IPS-NIHi11 (cell line): Measurements from ENCODE around the gene PPP2R1B.

ENCODE experiments used
- DNase-seq: peaks from one replicate; pipeline ENCODE4 v3.0.0; 2012; ENCODE audit warnings: mixed read lengths, low spot score

Gene PPP2R1B

DNA sequence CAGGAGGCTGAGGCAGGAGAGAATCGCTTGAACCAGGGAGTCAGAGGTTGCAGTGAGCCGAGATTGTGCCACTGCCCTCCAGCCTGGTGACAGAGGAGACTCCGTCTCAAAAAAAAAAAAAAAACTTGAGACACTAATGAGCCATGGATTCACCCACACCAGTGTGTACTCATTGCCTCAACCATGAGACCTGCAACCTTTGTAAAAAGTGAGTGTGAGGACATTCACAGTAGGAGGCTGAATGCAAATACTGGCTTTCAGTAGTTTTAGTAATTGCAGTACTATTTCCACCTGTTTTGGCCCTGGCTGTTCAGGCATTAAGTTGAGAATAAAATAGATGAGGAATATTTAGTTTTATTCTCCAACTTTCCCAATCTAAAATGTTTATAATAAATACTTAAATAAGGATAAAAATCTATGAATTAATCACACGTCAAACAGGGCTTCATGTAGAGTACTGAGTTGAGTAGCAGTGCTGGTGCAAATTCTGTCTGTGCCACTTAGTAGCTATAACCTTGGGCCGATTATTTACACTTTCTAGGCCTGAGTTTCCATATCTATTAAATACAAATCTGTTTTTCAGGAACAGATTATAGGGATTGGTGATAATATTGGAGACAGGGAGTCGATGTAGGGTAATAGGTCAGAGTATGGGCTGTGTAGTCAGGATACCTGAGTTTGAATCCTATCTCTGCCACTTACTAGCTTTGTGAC, 72.8 kb downstream of the PPP2R1B start:
- no peak for DNase-seq

DNA sequence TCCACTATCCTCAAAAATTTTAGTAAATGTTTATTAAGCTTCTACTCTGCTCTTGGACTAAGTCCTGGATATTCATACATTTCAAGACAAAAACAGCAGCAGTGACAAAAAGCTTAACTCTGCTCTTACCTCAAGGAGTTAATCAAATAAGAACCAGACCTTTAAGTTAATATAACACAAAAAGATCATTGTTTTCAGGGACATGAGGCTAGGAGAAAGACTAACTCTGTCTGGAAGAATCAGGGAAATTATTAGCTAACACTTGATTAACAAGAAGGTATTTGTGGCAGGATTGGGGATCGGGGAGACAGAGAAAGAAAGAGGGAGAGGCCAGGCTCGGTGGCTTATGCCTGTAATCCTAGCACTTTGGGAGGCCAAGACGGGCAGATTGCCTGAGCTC, 74.4 kb downstream of the PPP2R1B start:
- no peak for DNase-seq

DNA sequence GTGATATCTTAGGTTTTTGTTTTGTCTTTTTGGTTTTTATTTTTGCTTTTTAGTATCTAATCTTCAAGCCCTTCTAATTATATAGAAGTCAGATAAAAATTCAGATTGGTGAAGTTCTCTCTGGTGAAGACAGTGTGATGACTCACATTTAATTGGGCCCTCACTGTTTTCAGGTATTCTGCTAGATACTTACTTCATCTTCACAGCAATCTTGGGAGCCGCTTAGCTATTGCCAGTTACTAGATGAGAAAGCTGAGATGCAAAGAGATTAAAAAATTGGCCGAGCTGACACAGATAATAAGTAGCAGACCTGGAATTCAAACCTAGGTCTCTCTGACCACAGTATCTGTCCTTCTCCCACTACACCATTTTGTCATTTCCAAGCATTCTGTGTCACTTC, 75.0 kb downstream of the PPP2R1B start:
- no peak for DNase-seq

DNA sequence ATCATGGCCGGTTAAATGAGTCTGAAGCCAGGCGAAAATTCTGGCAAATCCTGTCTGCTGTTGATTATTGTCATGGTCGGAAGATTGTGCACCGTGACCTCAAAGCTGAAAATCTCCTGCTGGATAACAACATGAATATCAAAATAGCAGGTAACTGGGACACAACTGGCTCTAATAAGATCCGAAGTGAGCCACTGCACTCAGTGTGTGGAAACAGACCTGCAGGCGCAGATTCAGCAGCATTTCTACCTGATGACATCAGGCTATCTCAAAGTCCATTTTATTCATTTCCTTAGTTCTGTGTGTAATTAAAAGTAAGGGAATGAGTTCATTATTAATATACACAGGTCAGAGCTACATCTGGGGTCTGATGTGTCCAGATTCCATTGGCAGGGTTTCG, 78.2 kb downstream of the PPP2R1B start:
- DNase-seq, result no peak

DNA sequence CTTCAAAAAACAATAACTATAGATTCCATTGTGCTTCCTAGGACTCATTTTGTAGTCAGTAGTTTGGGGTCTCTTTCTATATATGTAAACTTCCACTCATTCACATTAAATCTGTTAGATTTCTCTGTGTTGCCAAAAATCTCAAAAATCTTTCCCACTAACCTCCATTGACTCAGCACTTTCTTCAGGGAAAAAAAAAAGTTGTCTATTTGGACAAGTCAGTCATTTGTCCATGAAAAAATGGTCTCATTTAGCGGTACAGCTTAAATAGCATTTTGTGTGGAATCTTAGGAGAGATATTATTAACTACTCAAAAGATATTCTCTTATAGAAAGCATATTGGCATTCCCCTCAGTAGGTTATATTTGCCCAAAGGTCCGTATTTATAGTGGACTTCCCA, 81.9 kb downstream of the PPP2R1B start:
- no peak for DNase-seq

DNA sequence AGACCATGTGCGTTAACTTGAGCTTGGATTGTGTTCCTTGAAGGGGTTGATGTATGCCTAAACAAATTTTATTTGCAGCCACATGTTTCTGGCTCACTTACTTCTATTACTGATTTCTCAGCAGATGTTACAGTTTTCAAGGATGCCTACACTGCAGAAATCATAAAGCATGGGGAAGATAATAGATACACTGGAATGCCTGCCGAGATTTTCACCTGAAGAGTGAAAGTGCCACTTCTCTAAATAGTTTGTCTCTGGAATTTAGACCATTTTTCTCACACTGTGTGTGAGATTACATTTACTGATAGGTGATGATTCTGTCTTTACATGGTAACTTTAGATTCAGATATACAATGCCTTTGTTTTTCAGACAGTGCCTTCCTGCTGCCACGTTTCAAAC, 82.4 kb downstream of the PPP2R1B start:
- DNase-seq, result no peak

DNA sequence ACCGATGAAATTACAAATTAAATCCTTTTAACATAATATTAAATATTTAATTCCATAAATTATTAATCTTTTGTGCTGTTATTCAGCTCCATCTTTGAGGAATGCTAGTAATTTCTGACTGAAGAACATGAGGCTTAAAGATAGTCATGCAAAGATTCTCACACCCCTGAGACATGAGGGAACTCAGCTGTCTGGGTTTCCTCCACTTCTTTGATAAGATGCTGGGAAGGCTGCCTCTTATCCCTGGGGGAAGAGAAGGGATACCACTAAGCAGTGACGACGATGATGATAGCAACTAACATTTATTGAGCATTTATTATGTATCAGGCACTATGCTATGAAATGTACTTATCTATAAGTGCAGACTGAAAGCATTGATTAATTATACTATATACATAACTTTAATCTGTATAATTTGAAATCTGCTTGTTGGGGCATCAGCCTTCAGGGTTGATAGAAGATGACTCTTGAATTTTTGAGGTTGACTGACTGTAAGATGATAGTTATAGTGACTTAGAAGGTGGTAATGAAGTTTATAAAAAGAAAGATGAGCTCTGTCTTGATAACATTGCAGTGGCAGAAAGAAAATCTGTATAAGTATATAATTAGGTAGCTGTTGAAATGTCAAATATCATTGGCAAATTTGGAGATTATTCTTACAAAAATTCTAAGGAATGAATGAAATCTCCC, 85.6 kb downstream of the PPP2R1B start:
- DNase-seq, result no peak
